A673 (cell line): Measurements from ENCODE around the gene ACTN2. TPM values are rescaled to one million over a fixed set of nuclear protein-coding genes. Genes with fewer than 3 reads are reported as not detected.

Experiments
- BruUV-seq: library from RNA; stranded (reverse); fragments of 400-500 nt; replicated peaks from 2 replicates; lab custom pipeline; 2021; lab: Mats Ljungman, UMichigan
- CTCF ChIA-PET: fragments of 300-600 bp; sonication (Branson Sonifier 250); formaldehyde crosslinking; loops from one replicate; lab custom pipeline; 2022; ENCODE audit warnings: antibody characterized with exemption; lab: Charles Lee
- POLR2A ChIA-PET: fragments of 300-600 bp; sonication (Branson Sonifier 250); formaldehyde crosslinking; loops from one replicate; lab custom pipeline; 2022; ENCODE audit warnings: antibody characterized with exemption; ENCODE audit not compliant: low non-redundant PET; lab: Charles Lee
- DNase-seq: peaks from one replicate; pipeline ENCODE4 v3.0.0-alpha.2; 2015; ENCODE audit warnings: low spot score
- H3K27ac ChIP-seq: fragments of 200-600 bp; sonication (generic); 2 replicates; pipeline ENCODE4 v1.5.1; 2016; ENCODE audit warnings: mixed run types, low read depth, mild to moderate bottlenecking, mixed read lengths, antibody characterized with exemption, low read length; ENCODE audit not compliant: poor library complexity, severe bottlenecking
- H3K27me3 ChIP-seq: fragments of 200-600 bp; sonication (generic); replicated peaks from 2 replicates; pipeline ENCODE4 v1.6.1; 2017; ENCODE audit warnings: mixed run types, low read depth, mild to moderate bottlenecking, mixed read lengths, antibody characterized with exemption, low read length; ENCODE audit not compliant: insufficient read depth, poor library complexity
- H3K36me3 ChIP-seq: fragments of 200-600 bp; sonication (generic); 2 replicates; pipeline ENCODE4 v1.6.1; 2016; ENCODE audit warnings: mixed run types, mild to moderate bottlenecking, mixed read lengths, antibody characterized with exemption, low read length; ENCODE audit not compliant: insufficient read depth, poor library complexity, severe bottlenecking
- H3K4me1 ChIP-seq: fragments of 200-600 bp; sonication (generic); 2 replicates; pipeline ENCODE4 v1.6.1; 2017; ENCODE audit warnings: mixed run types, mild to moderate bottlenecking, mixed read lengths, antibody characterized with exemption, low read length; ENCODE audit not compliant: insufficient read depth, poor library complexity, severe bottlenecking
- H3K4me3 ChIP-seq: fragments of 200-600 bp; sonication (generic); 2 replicates; pipeline ENCODE4 v1.5.1; 2016; ENCODE audit warnings: low read depth, mixed run types, mild to moderate bottlenecking, mixed read lengths, low read length; ENCODE audit not compliant: poor library complexity, severe bottlenecking
- H3K9me3 ChIP-seq: fragments of 200-600 bp; sonication (generic); 2 replicates; pipeline ENCODE4 v1.6.1; 2016; ENCODE audit warnings: mixed run types, low read depth, mild to moderate bottlenecking, mixed read lengths, antibody characterized with exemption, low read length; ENCODE audit not compliant: poor library complexity, severe bottlenecking
- CTCF ChIP-seq: fragments of 300-800, 200-600 bp; sonication (generic); conservative IDR thresholded peaks from 2 replicates; pipeline ENCODE4 v1.5.1; 2017; ENCODE audit warnings: low read depth, mild to moderate bottlenecking, antibody characterized with exemption, low read length, moderate library complexity, mixed read lengths
- EZH2 ChIP-seq: fragments of 200-600 bp; sonication (generic); IDR thresholded peaks from 2 replicates; pipeline ENCODE4 v1.6.1; 2017; ENCODE audit warnings: borderline replicate concordance, low read depth, mild to moderate bottlenecking, mixed read lengths, antibody characterized with exemption, low read length; ENCODE audit not compliant: poor library complexity, severe bottlenecking
- intact Hi-C: fragments of 100-400 bp; cut with micrococcal nuclease; formaldehyde crosslinking; loops from one replicate; pipeline ENCODE4 v1.10.0; 2022; ENCODE audit not compliant: unreplicated experiment
- total RNA-seq: library from RNA; stranded (reverse); gene quantifications from 2 replicates; pipeline ENCODE4 v1.2.3, GENCODE V29; 2021

The ACTN2 gene
- total RNA-seq, 1 experiment from 2014 or later: 39.4 TPM

GRCh38 chr1:236692742-236693141 lies 6.4 kb downstream of the ACTN2 start:
- no peak overlapping the region for H3K27ac ChIP-seq
- DNase-seq: no peak
- ChIA-PET CTCF (no interaction called here), POLR2A (no interaction called here)
- no TSS peak for BruUV-seq
- no peaks in the 10 kb centered on the region for H3K9me3 ChIP-seq
- H3K4me3 ChIP-seq: peak overlapping the region; percentile 12
- peaks cover 39% of the 10 kb centered on the region for H3K4me1 ChIP-seq
- H3K36me3 ChIP-seq: no peaks in the 10 kb centered on the region
- no peak for TF ChIP-seq CTCF
- TF ChIP-seq EZH2: no peak
- H3K27me3 ChIP-seq: no peaks in the 10 kb centered on the region
- intact Hi-C loops: no loop called here

- Histone ChIP-seq H3K4me3 (no peak overlapping the region), H3K4me1 (peaks cover 58% of the 10 kb centered on the region), H3K36me3 (no peaks in the 10 kb centered on the region), H3K27ac (peak overlapping the region; percentile 63), H3K27me3 (no peaks in the 10 kb centered on the region), H3K9me3 (no peaks in the 10 kb centered on the region)
- no peak for TF ChIP-seq CTCF
- no peak for TF ChIP-seq EZH2
- intact Hi-C loops: no loop called here
- ChIA-PET POLR2A (no interaction called here), CTCF (no interaction called here)
- DNase-seq: no peak
- no TSS peak for BruUV-seq
Observed at GRCh38 chr1:236699366-236699765, 13.1 kb downstream of the ACTN2 start.

GRCh38 chr1:236700903-236701302 lies 14.6 kb downstream of the ACTN2 start:
- Histone ChIP-seq H3K4me1 (peaks cover 74% of the 10 kb centered on the region), H3K36me3 (no peaks in the 10 kb centered on the region), H3K27ac (peak overlapping the region; percentile 37), H3K9me3 (no peaks in the 10 kb centered on the region), H3K27me3 (no peaks in the 10 kb centered on the region), H3K4me3 (no peak overlapping the region)
- BruUV-seq: no TSS peak
- ChIA-PET CTCF (interaction anchor here (0.5 kb wide), 1 partner anchor 14 kb away, joined by 7 read pairs; the partner anchor contains the start of gene ACTN2), POLR2A (no interaction called here)
- intact Hi-C loops: no loop called here
- no peak for DNase-seq
- TF ChIP-seq CTCF (no peak), EZH2 (no peak)
